Non-pigmented ciliary epithelial cell (primary cell): ENCODE results near the gene HSD17B7.
"Not testable (repeated sequence)": the region's sequence is repeated elsewhere in the genome, so short reads cannot be mapped to it uniquely, and the experiment has no call there.

ENCODE experiments used
- DNase-seq: peaks from one replicate; pipeline ENCODE4 v3.0.0-alpha.2; 2010; ENCODE audit warnings: low read depth

The HSD17B7 gene

GRCh38 chr1:162790303-162790984, at the start of gene HSD17B7:
HSD17B7 (plus strand) TSS chr1:162790702; CDS start chr1:162790801, 99 bp downstream.
- DNase-seq: not testable (repeated sequence)

- DNase-seq: no peak
These were observed 49.7 kb upstream of the HSD17B7 start for GRCh38 chr1:162740755-162741154.

DNA sequence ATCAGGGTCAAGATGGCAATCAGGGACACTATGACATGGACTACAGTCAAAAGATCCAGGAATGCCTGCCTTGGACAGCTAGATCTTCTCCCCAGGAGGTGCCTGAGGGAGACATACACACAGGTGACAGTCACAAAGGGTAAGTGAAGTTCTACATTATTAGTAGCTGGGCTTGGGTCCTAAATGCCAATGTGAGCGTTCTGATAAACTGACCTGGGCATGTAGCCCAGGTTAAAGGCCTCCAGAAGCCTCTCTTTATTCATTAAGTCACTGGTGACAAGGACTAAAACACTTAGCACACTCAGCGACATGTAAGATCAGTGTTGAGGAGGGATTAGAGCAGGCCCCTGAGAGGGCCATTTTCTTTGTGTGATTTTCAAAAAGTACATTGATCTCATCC, 48.9 kb upstream of the HSD17B7 start:
- DNase-seq: no peak

GRCh38 chr1:162746264-162746942, 44.1 kb upstream of the HSD17B7 start:
- not testable (repeated sequence) for DNase-seq

DNA sequence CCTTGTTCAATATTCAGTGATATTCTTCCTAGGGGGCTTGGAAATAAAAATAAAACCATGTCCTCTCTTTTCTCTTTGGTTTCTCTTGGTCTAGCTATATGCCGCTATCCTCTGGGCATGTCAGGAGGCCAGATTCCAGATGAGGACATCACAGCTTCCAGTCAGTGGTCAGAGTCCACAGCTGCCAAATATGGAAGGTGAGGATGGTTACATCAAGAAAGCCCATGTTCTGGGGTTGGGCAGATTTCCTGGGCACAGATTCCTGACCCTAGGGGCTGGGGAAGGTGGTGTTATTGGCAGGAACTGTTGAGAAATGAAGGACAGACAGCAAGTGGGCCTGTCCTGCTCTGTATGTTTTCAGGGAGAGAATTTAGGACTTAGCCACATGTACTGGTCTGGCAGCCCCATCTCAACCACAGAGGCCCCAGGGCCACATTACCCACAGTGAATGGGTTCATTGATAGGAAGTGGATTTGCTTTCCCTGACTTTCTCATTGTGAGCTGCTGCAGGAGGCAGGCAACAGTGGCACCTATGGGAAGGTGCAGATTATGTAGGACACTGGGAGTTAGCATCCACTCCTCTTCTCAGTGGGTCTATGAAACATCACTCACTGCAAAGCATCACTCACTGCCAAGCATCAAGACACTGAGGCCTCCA, 37.4 kb upstream of the HSD17B7 start:
- DNase-seq: no peak

DNA sequence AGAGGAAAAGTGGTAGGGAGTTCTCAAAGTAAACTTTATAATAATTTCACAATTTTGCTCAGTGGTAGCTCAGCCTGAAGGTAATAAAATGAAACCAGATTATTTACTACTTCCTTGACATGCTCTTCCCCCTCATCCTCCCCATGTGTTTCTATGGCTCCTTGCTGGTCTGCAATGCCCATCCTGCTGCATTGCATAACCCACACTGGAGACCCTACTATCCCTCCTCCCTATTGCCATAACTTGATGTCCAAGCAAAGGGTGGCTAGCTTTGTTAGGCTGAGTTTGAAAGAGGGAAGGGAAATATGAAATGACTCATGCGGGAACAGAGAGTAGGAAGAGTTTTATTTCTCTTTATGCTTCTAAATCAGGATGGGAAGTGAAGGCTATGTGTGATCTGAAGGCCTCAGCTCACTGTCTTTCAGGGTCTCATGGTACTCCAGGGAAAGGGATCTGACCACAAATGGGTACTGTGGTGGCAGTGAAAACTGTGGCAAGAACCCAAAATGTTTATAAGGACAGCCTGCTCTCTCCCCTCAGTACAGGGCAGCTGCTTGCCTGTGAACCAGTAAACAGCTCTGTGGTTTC, 36.4 kb upstream of the HSD17B7 start:
- DNase-seq: no peak

DNA sequence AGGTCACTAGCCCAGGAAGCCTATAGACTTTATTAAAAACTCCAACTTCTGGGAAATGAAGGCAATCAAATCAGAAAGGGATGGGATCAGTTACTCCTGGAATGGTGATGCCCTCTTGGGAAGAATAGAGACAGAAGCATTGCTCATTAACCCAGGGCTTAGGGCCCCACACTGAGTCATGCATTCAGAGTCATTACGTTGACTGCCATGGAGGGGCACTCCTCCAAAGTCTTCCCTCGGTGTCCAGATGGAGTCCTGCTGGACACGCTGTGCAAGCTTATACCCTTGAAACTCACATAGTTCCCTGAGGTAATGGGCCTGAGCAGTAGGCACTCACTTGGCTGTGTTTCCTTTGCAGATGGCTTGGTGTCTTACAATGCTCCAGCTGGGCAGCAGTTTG, 35.2 kb upstream of the HSD17B7 start:
- no peak for DNase-seq

- DNase-seq: no peak
These were observed 34.0 kb upstream of the HSD17B7 start for GRCh38 chr1:162756523-162756922.

DNA sequence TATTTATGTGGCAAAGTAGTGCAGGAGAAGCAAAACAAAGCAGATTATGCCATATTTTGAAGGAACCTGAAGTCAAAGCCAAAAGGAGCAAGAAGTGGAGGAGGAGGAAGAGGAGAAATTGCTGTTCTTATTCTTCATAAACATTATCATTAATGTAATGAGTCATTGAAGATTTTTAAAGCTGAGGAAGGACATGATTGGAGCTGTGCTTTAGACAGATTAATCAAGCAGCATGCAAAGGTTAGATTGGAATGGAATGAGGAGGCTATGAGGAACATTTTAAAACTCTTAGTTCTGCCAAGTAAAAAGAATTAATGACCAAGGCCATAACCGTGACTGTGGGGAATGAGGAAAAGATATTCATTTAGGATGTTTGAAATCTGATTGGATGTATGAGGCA, 33.0 kb upstream of the HSD17B7 start:
- no peak for DNase-seq

DNA sequence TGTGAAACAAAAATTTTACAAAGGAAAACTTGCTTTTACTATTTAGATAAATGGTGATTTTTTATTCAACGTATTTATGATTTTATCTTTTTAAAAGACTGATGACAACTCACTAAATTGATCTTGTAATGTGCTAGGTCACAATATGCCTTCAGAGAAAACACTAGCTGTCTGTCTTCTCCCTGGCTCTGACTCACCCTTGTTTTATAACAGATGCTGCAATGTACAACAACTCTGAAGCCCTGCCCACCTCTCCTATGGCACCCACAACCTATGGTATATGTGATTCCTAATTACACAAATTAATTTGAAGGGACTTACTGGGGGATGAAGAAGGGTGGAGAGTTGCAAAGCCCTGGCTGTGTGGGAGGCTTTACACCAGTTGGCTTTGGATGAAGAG, 24.7 kb upstream of the HSD17B7 start:
- no peak for DNase-seq

GRCh38 chr1:162772571-162773154, 17.8 kb upstream of the HSD17B7 start:
- no peak for DNase-seq

DNA sequence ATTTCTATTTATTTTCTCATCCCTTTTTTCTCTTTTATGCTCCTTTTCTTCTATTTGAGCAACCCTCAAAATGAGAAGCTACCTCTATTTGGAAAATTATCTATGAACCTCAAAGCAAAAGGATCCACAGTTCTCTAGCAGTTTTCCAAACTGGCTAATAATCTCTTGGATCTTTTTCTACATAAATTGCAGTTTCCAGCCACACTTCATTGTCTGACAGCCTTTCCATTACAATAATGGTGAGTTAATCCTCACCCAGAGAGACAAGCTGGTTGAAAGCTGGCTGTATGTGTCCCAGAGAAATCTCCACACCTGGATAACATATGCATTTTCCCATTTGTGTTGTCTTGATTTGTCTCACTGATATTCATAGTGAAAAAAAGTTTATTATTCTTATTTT, 16.5 kb upstream of the HSD17B7 start:
- no peak for DNase-seq

DNA sequence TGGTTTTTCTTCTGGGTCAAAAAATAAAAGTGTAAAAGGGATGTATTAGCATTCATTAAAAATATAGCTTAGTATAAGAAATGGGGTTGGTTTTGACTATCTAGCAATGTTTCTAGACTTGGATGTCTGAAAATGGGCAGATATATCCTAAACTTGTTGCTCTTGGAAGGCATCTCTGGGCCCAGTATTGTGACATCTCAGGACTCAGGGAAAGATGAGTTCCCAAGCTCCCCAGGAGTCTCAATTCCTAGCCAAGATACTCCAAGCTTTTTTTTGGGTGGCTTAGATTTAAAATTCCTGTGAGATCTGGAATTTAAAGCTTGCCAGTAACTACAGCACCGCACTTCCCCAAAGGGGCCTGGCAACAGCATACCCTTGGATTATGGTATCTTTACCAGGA, 11.5 kb upstream of the HSD17B7 start:
- DNase-seq: no peak

DNA sequence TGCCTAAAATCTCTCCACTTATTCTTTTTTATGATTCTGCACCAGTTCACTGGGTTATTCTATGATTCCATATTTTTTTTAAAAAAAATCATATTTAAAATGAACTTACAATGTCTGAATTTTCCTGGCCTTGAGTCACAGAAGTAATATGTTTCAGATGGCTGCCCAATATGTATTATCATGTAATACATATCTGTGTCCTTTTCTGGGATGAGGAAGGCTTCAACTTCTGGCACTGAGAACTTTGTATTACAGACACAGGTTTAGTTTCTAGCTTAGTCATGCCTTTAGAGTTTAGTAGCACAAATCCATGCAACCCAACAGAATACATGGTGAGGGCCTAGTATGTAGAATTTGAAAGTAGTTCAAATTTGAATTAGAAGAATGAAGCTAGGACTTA, 7.8 kb upstream of the HSD17B7 start:
- DNase-seq: no peak

DNA sequence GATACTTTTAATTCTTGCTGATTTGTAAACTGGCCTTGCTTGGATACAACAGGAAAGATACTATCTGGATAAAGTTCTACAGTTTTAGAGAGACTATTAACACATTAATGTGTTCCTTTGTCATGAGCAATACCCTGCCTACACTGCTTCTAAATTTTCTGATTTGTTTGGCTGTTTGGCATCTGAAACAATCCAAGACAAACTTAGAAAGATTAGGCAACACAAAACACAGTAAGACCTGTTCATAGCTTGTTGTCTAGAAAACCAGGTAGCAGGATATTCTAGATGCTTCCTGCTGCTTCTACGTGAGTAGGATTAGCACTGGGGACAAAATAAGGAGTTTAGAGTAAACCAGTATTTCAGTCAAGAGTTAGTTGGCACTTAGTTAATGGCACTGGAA, 5.6 kb upstream of the HSD17B7 start:
- not testable (repeated sequence) for DNase-seq

- not testable (repeated sequence) for DNase-seq
These were observed 1.7 kb upstream of the HSD17B7 start for GRCh38 chr1:162788783-162789182.

- DNase-seq: not testable (repeated sequence)
These were observed 469 bp downstream of the HSD17B7 start for GRCh38 chr1:162790985-162791357.

DNA sequence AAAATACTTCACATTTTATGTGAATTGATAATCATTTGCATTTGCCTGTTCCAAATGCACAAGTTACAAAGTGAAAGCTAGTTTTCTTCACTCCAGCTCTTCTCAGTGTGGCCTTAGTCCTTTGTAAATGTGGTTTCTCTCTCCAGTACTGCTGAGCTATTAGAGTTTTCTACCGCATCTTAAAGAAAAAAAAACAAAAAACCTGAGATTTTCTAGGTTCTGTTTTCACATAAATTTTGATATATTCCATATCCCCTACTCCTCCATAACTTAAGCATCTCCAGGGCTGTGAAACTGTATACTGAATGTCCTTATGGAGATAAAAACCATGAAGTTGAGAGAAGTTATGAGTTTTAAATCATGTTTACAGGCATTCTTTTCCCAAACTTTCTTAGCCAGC, 3.8 kb downstream of the HSD17B7 start:
- DNase-seq: not testable (repeated sequence)

- not testable (repeated sequence) for DNase-seq
These were observed 6.2 kb downstream of the HSD17B7 start for GRCh38 chr1:162796617-162797279.

DNA sequence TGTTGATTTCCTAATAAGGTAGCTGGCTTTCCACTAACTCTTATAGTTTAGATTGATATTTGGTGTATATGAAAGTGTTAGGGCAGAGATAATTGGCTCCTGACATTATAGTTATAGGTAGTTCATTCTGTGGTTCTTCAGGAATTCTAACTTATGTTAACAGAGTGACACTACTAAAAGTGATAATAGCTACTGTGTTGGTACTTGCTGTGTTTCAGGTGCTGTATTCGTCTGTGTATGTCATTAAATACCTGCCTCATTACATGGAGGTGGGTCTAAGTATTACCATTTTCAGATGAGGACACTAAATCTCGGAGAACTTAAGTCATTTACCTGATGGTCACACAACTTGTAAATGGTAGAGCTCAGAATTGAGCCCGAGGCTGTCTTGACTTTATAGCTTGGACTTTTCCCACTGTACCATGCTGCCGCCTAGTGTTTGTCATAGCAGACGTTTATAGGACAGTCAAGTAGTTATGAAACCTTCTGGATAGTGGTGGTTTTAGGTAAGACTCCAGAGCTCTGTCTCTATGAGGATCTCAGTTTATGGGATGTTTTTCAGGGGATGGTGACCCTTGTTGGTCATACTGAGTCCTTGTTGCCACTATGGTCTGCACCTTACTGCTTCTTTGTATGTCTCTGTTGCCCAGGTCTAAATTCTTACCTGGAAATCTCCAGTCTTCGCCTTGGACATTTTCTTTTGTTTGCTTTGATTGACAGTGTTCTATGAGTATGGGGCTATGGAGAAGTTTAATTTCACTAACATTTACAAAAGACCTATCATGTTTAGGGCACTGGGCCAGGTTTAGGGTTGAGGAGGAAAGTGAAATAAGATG, 9.7 kb downstream of the HSD17B7 start:
- not testable (repeated sequence) for DNase-seq

DNA sequence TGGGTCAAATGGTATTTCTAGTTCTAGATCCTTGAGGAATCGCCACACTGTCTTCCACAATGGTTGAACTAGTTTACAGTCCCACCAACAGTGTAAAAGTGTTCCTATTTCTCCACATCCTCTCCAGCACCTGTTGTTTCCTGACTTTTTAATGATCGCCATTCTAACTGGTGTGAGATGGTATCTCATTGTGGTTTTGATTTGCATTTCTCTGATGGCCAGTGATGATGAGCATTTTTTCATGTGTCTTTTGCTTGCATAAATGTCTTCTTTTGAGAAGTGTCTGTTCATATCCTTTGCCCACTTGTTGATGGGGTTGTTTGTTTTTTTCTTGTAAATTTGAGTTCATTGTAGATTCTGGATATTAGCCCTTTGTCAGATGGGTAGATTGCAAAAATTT, 17.0 kb downstream of the HSD17B7 start:
- DNase-seq: not testable (repeated sequence)
